Measurements from ENCODE around the gene PALD1.

Gene PALD1

DNA sequence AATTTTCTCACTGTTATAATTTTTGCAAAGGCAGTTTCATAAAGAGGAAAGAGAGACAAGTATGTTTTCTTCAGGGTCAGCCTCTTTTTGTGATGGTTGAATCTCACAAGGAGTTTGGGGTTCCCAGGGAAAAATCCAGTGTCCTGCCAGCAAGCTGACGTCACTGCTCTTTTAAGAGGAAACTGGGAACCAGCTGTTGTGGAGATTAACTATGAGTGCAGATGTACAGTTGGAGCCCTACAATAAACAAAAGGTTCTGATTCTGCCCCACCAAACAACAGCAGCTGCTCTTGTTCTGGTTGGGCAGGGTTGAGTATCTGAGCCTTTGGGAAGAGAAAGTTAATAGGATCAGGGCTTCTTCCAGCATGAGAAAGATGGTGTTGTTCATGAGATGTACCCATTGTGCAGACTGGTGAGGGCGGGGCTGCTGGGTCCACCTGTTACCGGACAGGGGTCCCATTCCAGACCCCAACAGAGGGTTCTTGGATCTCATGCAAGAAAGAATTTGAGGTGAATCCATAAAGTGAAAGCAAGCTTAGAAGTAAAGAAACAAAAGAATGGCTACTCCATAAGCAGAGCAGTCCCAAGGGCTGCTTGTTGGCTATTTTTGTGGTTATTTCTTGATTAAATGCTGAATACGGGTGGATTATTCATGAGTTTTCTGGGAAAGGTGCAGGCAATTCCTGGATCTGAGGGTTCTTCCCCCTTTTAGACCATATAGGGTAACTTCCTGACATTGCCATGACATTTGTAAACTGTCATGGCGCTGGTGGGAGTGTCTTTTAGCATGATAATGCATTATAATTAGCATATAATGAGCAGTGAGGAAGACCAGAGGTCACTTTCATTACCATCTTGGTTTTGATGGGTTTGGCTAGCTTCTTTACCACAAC, 111.4 kb downstream of the PALD1 start:
- DNase-seq (ENCODE audit: low read depth in 3 of 3) = no peak

DNA sequence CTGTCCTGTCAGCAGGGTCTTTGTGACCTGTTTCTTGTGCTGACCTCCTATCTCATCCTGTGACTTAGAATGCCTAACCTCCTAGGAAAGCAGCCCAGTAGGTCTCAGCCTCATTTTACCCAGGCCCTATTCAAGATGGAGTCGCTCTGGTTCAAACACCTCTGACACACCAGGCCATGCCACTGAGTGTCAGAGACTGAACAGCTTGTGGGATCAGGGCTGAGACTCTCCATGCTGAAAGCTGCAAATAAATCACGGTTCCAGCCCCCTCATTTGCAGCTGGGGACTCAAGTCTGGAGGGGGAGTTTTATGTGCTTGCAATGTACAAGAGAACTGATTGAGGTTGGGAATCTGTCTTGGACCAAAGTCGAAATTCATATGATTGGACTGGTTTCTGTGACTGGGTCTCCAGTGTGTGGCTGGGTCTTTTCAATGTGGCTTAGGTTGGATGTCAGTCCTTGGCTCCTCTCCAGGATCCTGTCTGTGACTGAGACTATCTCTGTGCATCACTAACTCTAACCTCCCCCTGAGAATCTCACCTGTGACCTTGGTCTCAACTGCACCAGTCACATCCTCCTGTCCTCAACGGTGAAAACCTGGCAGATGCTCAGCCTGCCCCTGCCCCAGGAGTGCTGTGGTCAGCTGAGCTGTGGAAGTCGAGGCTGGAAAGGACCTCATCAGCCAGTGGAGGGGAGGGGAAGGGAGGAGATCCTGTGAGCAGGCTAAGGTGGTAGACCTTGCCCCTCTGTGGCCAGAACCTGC, 112.3 kb downstream of the PALD1 start:
- DNase-seq (ENCODE audit: low read depth in 3 of 3) = no peak

DNA sequence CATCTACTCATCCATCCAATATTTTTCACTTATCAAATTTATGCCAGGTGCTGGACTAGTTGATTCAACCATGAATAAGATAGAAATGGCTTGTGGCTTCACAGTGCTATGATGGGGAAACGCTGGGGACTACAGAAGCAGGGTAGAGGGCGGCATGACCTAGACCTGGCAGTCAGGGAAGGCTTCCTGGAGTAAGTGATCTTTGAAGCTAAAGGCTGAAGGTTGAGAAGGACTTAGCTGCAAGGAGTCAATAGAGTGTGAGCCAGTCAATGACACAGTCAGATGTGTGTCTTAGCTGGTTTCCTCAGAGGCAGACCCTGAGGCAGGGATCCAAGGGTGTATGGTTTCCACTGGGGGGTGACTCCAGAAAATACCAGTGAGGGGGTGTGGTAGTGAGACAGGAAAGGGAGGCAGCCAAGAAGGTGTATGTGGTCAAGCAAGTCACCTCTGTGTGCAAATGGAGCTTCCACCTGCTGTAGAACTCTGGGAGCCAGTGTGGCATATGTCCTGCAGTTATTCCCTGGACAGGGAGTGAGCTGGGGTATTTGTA, 113.7 kb downstream of the PALD1 start:
- DNase-seq (ENCODE audit: low read depth in 3 of 3) = no peak

DNA sequence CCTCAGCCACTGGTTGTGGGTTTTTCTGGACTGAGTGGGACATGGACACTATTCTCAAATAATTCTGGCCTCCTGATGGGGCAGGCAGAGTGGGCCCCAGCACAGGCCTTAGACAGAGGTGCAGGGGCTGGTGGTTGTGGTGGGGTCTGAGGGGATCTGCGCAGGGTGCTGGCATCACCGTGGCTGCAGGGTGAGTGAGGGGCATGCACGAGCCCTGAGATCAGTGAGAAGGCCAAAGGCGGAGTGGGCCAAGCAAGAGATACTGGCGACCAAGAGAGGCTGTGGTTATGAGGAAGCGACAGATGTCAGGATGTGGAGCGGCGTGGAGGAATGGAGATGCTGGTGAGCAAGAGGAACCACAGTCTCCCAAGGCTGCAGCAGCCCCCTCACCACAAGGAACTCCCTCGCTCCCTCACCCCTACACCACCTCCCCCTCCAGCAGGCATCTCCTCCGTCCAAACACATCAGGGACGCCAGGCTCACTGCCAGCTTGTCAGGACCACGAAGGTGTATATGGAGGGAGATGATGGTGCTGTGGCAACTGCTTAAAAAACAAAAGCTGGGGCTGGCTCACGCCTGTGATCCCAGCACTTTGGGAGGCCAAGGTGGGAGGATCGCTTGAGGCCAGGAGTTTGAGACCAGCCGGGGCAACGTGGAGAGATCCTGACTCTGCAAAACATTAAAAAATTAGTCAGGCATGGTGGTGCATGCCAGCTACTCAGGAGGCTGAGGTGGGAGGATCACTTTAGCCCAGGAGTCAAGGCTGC, 114.4 kb downstream of the PALD1 start:
- no peak for DNase-seq (ENCODE audit: low read depth in 3 of 3)

DNA sequence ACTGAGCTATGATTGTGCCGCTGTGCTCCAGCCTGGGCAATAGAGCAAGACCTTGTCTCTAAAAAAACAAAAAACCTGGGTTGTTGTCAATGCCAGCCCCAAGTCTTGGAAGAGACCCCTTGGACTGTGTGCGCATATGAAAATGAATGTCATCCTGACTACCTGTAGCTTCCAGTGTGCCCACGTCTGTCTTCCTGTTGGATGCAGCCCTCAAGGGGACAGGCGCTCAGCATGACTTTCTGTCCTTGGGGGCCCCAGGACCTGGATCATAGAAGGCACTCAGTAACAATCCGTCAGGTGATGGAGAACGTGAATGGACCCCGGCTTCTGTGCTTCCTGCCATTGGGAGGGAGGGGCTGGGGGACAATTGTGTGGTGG, 114.9 kb downstream of the PALD1 start:
- no peak for DNase-seq (ENCODE audit: low read depth in 3 of 3)

DNA sequence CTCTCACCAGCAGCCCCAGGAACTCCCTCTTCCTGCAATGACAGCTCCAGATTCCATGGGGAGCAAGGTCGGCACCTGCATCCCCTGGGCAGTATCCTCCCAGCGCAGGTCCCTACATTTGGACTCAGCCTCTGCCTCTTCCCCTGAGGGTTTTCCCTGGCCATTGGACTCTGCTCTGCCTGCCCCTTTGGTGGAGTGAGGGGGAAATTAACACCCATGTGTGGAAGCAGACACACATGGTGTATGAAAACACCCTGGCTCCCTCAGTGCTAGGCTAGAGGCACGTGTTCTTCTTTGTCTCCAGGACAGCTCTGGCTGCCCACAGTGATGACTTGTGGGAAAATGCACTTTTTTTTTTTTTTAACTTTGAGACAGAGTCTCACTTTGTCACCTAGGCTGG, 115.6 kb downstream of the PALD1 start:
- DNase-seq (ENCODE audit: low read depth in 3 of 3) = no peak

DNA sequence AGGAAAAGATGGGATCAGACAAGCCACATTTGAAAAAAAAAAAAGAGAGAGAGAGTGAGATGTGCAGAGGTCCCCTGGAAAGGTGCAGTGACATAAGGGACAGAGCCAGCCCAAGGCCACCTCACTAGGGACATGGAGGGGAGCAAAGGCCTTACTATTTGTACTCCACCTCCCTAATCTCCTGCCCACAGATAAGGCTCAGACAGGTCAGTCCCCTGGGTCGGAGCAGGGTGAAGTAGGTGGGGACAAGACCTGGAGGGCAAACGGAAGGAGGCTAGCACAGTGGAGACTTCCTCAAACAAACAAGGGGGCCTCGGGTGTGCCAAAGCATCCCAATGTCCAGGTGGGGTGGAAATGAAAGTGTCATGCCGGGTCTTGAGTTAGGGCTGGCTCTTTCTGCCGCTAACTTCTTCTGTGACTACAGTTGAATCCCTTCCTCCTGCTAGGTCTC, 117.0 kb downstream of the PALD1 start:
- no peak for DNase-seq (ENCODE audit: low read depth in 3 of 3)

DNA sequence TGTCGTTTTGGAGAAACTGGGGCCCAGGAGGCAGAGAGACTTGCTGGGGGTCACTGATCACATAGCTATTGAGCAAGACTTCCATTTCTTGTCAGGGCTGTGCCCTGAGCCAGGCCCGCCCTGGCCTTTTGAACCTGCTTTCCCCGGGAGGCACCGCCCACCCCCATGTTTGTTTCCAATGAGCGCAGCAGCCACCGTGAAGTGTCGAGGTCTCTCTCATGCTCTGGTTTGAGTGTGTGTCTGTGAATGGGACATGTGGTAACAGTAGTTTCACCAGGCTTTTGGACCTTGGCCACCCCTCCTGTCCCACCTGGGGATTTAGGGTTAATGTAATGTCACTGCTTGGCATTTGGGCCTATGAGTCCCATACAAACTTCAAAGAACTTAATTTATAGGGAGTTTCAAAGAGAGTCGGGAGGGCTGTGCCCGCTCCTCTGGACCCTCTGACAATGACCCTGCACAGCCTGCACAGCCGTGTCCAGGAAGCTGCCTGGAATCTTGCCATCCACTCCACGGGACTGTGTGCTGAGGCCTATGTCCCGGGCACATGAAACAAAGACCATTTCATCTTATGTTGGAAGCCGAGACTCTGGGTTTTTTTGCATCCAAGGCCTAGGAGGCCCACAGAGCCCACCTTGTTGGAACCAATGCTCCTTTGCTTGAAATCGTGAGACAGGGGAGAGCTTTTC, 117.7 kb downstream of the PALD1 start:
- DNase-seq (ENCODE audit: low read depth in 3 of 3) = no peak

DNA sequence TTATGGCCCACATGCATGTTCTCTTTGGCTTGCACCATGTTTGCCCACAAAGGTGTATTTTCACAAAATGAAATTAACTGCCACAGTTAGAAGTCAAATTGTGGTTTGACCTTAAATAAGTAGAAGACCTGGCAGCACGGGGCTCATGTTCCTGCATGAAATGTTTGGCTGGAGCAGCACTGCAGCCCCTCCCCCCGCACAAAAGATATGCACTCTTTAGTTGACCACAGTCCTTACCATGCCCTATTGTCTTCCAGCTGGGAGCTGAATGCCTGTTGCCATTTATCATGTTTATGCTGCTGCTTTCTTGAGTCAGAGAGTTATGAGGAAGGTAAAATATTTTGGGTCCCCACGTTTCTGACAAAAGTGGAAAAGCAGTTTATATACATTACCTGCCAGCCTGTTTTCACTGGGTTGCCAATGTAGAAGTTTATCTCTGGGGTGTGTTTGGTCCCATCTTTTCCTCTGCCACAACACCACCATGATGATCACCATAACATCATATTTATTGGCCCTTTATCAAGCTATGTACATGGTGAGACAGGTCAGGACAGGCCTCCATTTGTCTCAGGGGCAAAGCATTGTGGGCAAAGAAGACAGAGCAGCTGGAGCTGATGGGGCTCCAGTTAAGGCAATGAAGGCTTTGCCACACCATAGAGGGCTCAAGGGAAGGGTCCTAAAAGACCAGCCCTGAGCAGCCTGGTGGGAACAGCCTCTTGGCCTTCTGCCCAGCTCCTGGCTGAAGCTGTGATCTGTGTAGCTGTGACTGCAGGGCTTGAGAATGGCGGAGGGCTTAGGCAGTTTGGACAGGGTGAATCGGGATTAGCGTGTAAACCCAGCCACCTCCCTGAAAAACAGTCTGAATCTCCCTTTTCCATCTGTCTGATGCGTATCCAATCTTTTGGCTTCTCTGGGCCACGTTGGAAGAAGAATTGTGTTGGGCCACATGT, 118.6 kb downstream of the PALD1 start:
- no peak for DNase-seq (ENCODE audit: low read depth in 3 of 3)

DNA sequence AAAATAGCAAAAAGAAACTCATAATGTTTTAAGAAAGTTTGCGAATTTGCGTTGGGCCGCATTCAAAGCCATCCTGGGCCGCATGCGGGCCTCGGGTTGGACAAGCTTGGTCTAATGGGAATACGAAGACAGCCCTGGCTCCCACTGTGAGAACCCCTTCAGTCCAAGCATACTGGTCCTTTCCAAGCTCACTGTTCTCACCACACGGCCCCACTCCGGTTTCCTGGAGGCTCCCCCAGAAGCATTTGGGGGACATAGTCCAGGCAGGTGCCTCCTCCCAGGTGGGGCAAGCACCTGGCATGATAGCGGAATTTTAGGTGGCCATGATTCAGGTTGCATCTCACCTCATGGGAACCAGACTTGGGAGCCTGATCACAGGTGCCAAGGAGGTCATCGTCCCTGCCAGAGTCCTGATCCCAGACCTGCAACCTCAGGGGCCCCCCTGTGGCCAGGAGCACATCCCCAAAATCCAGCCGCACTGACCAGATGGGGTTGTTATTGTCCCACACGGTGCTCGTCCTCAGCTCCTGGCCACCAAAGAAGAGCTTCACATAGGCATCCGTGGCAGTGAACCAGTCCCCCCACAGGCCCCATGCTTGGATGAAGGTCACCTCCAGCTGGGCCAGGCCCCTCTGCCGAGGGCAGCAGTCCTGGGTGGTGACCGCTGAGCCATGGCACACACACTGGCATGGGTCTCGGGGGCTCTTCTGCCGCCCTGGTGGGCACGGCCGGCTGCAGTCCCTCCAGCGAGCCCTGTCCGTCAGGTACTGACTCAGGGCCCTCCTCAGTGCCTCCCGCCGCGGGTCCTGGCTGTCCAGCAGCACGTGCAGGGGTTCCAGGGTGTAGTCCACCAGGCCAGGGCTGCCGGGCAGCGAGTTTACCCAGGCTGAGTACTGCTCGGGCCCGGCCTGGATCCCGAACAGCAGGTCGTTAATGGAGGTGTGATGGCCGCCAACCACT, 119.6 kb downstream of the PALD1 start:
- no peak for DNase-seq (ENCODE audit: low read depth in 3 of 3)

DNA sequence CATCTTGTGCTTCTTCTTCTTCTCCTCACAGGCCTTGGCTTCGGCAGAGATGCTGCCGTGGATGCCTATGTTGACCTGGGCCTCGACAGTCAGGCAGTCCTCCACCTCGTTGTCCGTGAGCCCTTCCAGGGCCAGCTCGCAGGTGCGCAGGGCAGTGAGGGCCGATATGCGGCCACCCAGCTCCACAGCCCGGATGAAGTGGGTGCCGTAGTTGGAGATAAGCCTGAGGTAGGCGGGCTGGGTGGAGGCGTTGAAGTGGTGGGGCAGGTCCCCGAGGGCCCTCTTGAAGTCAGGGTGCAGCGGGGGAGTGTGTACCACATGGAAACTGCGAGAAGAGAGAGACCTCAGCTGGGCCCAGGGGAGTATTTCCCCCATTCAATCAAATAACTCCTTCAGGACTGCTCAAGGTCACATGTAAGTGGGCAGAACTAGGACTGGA, 120.3 kb downstream of the PALD1 start:
- no peak for DNase-seq (ENCODE audit: low read depth in 3 of 3)

DNA sequence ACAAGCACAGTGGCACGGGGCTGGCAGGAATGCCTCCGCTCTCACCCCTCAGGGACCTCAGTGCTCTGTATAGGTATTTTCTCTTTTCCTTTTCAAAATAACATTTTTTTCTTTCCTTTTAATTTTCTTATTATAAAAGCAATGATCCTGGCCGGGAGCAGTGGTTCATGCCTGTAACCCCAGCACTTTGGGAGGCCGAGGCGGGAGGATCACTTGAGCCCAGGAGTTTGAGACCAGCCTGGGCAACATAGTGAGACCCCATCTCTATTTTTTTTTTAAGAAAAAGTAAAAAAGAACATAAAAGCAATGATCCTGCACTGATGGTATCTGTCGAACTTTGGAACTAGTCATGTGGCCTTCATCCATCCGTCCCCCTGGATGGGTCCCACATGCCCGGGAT, 120.8 kb downstream of the PALD1 start:
- DNase-seq (ENCODE audit: low read depth in 3 of 3) = no peak

DNA sequence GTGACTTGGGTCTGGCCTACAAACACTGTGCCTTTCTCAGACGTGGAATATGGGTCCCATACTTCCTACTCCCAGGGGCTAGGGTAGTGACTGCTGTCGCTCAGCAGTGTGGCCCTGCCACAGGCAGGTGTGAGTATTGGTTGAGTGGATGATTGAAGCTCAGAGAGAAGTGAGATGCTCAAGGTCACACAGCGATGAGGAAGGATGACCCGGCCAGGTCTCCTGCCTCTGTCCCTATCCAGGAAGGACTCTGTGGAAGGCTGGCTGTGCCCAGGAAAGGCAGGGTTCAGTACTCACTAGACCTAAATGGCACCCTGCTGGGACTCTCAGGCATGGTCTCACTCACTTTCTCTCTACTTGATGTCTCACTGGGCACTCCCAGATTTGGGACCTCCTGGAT, 121.2 kb downstream of the PALD1 start:
- DNase-seq (ENCODE audit: low read depth in 3 of 3) = no peak

DNA sequence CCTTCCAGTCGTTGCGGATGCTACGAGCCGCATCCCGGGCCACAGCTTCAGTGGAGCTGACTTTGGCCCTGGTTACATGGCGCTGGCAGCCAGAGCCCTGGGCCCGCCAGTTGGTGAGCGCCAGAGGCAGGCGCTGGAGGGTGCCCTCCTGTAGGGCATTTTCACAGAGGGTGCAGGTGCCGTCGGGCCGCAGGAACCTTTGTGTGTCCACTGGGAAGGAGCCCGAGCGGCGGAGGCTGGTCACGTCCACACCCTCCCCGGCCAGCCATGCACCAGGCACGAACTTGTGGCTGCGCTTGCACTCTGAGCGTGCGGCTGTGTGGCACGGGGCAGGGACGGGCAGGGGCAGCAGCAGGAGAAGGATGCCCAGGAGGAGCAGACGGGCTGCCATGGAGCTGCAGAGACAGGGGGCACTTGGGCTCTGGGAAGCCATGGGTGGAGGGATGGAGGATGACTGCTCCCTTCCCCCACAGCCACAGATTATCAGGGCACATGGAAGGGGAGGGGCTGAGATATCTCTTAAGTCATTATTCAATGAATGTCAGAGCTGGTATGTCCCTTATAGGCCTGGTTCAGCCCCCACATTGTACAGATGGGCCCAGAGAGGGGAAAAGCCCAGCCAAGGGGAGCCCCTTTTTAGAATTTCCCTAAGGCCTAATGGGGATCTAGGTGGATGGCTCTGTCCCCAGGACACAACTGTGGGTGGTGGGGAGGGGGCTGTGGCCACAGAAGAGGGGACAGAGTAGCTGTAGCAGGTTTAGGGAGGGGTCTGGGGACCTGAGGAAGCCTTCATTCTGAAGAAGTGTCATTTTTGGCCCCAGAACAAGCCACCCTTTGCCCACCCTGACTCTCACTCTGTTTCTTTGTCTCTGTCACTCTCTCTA, 122.2 kb downstream of the PALD1 start:
- DNase-seq (ENCODE audit: low read depth in 3 of 3) = no peak

DNA sequence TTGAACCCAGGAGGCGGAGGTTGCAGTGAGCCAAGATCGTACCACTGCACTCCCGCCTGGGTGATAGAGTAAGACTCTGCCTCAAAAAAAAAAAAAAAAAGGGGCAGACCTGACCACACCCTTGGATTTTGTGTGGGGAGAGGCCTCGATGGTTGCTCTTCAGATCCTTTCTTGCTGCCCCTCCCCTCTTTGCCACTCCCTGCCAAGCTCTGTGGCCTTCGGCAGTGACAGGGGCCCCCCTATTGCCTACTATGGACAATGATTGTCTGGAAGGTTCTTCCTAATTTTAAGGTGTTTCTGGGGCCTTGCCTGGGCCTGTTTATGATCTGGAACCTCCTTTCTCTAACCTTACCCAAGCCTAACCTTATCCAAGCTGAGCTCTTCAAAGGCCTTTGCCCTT, 123.2 kb downstream of the PALD1 start:
- DNase-seq (ENCODE audit: low read depth in 3 of 3) = no peak

DNA sequence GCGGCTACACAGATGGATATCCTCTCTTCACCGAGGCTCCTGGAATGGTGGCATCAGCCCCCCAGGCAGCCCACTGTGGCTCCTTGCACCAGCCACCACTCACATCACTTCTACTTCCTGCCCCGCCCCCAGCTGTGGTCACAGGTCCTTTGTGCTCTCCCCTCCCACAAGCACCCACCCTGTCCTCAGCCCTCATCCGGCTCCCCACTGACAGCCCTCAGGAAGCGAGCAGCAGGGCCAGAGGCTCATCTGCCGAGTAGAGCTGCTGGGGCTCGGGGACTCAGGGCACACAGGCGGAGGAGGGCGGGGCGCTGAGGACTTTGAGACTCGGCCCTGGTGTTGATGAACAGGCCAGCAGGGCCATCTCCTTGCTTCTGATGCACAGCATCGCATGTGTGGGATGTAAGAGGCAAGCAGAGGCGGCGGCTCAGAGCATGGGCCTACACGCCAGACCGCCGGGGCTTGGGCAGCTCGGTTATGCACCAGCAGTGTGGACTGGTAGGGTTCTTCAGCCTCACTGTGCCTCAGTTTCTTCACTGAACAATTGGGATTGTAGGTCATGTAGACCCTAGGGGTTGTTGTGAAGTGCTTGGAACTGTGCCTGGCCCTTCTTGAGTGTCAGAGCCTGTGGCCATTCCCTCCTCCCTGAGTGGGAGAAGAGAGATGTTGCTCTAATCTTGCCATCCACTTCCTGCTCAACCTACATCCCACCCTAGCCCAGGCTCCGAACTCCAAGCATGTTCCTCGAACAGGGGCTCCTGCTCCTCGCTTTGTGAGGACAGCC, 124.3 kb downstream of the PALD1 start, which contains the start of gene PRF1:
Gene PRF1 (minus strand): TSS at position 77 of the 784 bp plus-strand sequence. CDS start 1,839 bp downstream, outside the sequence.
- peak; percentile 23 to 52 (median 41) for DNase-seq (ENCODE audit: low read depth in 3 of 3)

DNA sequence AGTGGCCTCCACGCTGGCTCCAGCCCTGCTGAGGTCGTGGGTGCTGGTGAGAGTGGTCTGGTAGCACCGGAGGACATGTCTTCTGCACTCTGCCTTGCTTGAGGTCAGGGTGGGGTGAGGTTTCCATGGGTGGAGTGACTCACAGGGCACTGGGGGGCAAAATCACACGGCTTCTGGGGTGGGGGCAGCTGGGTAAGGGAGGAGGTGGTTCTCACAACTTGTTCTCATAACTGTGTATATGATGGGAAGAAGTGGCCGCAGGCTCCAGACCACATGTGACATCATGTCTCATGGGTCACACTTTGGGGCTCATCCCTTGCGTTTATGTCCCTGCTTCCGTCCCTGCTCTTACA, 124.9 kb downstream of the PALD1 start:
- DNase-seq (ENCODE audit: low read depth in 3 of 3) = no peak

Measured in stimulated activated CD4-positive, alpha-beta T cell treated with anti-CD3 and anti-CD28 coated beads, TNF-alpha, amount 100 ng/mL, for 4 hours (primary cell).